Measurements from ENCODE around the gene AP2B1.

- TF ChIP-seq RFX5 (IDR thresholded peaks at IDR 0.05; ENCODE audit: low read length), result no peak
- TF ChIP-seq, protein P1, sequence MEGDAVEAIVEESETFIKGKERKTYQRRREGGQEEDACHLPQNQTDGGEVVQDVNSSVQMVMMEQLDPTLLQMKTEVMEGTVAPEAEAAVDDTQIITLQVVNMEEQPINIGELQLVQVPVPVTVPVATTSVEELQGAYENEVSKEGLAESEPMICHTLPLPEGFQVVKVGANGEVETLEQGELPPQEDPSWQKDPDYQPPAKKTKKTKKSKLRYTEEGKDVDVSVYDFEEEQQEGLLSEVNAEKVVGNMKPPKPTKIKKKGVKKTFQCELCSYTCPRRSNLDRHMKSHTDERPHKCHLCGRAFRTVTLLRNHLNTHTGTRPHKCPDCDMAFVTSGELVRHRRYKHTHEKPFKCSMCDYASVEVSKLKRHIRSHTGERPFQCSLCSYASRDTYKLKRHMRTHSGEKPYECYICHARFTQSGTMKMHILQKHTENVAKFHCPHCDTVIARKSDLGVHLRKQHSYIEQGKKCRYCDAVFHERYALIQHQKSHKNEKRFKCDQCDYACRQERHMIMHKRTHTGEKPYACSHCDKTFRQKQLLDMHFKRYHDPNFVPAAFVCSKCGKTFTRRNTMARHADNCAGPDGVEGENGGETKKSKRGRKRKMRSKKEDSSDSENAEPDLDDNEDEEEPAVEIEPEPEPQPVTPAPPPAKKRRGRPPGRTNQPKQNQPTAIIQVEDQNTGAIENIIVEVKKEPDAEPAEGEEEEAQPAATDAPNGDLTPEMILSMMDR (IDR thresholded peaks at IDR 0.05), result no peak
- no peak for TF ChIP-seq TCF12 (IDR thresholded peaks at IDR 0.05)
- TF ChIP-seq, protein P2, sequence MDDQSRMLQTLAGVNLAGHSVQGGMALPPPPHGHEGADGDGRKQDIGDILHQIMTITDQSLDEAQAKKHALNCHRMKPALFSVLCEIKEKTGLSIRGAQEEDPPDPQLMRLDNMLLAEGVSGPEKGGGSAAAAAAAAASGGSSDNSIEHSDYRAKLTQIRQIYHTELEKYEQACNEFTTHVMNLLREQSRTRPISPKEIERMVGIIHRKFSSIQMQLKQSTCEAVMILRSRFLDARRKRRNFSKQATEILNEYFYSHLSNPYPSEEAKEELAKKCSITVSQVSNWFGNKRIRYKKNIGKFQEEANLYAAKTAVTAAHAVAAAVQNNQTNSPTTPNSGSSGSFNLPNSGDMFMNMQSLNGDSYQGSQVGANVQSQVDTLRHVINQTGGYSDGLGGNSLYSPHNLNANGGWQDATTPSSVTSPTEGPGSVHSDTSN (IDR thresholded peaks at IDR 0.05), result no peak
- no peak for TF ChIP-seq GABPA (IDR thresholded peaks at IDR 0.05; ENCODE audit: low read depth)
- no peak for TF ChIP-seq REST (IDR thresholded peaks at IDR 0.05; ENCODE audit: low read depth, low read length)
- TF ChIP-seq FOXJ3 (CRISPR knock-in tag; IDR thresholded peaks at IDR 0.05), result no peak
- TF ChIP-seq POLR2AphosphoS5 (IDR thresholded peaks at IDR 0.05; ENCODE audit: low read depth, low read length), result no peak
- TF ChIP-seq YY1 (IDR thresholded peaks at IDR 0.05; ENCODE audit: low read depth), result no peak
- no peak for TF ChIP-seq USF2 (IDR thresholded peaks at IDR 0.05; ENCODE audit: borderline replicate concordance, low read depth, low read length)
- no peak for TF ChIP-seq SMC3 (IDR thresholded peaks at IDR 0.05; ENCODE audit: low read depth, low read length)
- TF ChIP-seq MXI1 (IDR thresholded peaks at IDR 0.05; ENCODE audit: low read depth, low read length), result no peak
- no peak for TF ChIP-seq GATA2 (CRISPR knock-in tag; IDR thresholded peaks at IDR 0.05)
- no peak for TF ChIP-seq MAX (IDR thresholded peaks at IDR 0.05; ENCODE audit: low read depth)
Measured at GRCh38 chr17:35683591-35683990, 96.5 kb downstream of the AP2B1 start.
